HG03060 (cell line): ENCODE results near the gene DDX28.
"Not testable (repeated sequence)": the region's sequence is repeated elsewhere in the genome, so short reads cannot be mapped to it uniquely, and the experiment has no call there.

ENCODE experiments used
- ATAC-seq: cut with Tn5 transposase; IDR thresholded peaks from one replicate; pipeline ENCODE4 v1.9.1; 2021; ENCODE audit warnings: low read depth, moderate number of reproducible peaks; ENCODE audit not compliant: unreplicated experiment

Gene DDX28

GRCh38 chr16:67996666-67997065 lies 26.4 kb downstream of the DDX28 start:
- ATAC-seq = no peak

- no peak for ATAC-seq
Measured at GRCh38 chr16:67995423-67995822, 27.6 kb downstream of the DDX28 start.

GRCh38 chr16:67994040-67994408 lies 29.0 kb downstream of the DDX28 start:
- not testable (repeated sequence) for ATAC-seq

- ATAC-seq = no peak
Measured at GRCh38 chr16:67993207-67994039, 29.6 kb downstream of the DDX28 start.

GRCh38 chr16:67992661-67993206 lies 30.3 kb downstream of the DDX28 start:
- ATAC-seq = no peak

GRCh38 chr16:67990018-67990386 lies 33.0 kb downstream of the DDX28 start:
- no peak for ATAC-seq

GRCh38 chr16:67989322-67990017 lies 33.6 kb downstream of the DDX28 start:
- no peak for ATAC-seq

GRCh38 chr16:67988675-67989074 lies 34.4 kb downstream of the DDX28 start:
- ATAC-seq = no peak

- ATAC-seq = no peak
Measured at GRCh38 chr16:67987460-67988160, 35.4 kb downstream of the DDX28 start.

- ATAC-seq = no peak
Measured at GRCh38 chr16:67986949-67987348, 36.1 kb downstream of the DDX28 start.

- ATAC-seq = no peak
Measured at GRCh38 chr16:67982011-67982696, 40.9 kb downstream of the DDX28 start.

- ATAC-seq = no peak
Measured at GRCh38 chr16:67979955-67980678, 42.9 kb downstream of the DDX28 start, which contains the start of gene DPEP3. Gene DPEP3 (minus strand): TSS chr16:67980499. CDS start chr16:67980380, 119 bp downstream.

- ATAC-seq = no peak
Measured at GRCh38 chr16:67977469-67978227, 45.4 kb downstream of the DDX28 start.

- no peak for ATAC-seq
Measured at GRCh38 chr16:67977005-67977404, 46.0 kb downstream of the DDX28 start.

- no peak for ATAC-seq
Measured at GRCh38 chr16:67976205-67976604, 46.8 kb downstream of the DDX28 start.

GRCh38 chr16:67975321-67976105 lies 47.5 kb downstream of the DDX28 start:
- no peak for ATAC-seq

GRCh38 chr16:67972285-67972684 lies 50.7 kb downstream of the DDX28 start:
- not testable (repeated sequence) for ATAC-seq

- no peak for ATAC-seq
Measured at GRCh38 chr16:67971111-67971510, 51.9 kb downstream of the DDX28 start.
